Measurements from ENCODE around the gene IFI27. TPM values are rescaled to one million over a fixed set of nuclear protein-coding genes. Genes with fewer than 3 reads are reported as not detected.

The IFI27 gene
- total and polyA plus RNA-seq, 2 of the 4 experiments (the other 2 are of a cell fraction): under 0.01 to 0.60 TPM

DNA sequence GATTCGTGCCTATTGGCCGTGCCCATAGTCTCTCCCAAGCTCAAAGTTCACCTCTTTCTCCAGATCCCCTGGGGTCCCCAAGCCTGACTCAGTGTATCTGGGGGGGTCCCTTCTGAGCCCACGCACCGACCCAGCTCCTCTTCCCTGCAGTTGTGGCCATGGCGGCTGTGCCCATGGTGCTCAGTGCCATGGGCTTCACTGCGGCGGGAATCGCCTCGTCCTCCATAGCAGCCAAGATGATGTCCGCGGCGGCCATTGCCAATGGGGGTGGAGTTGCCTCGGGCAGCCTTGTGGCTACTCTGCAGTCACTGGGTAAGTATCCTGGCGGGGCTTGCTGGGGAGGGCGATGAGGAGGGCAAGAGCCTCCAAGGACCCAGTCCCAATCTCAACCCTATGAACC is 5.1 kb downstream of the IFI27 start:
- H2AK9ac ChIP-seq (replicated peaks; ENCODE audit: low read depth, low read length, poor library complexity): no peak overlapping the region
- intact Hi-C loops (cut with micrococcal nuclease): no loop called here

More for the DNA sequence above, 5.1 kb downstream of the IFI27 start:
- Histone ChIP-seq H2BK120ac (ENCODE audit: low read depth, low read length) (no peak overlapping the region), H3K79me1 (ENCODE audit: low read depth in 1 of 2, low read length in 2 of 2) (no peaks in the 10 kb centered on the region), H3K9ac (ENCODE audit: low read depth, low read length) (no peak overlapping the region), H3K9me3 (ENCODE audit: control insufficient read depth, insufficient read depth, low read length) (peaks cover 3% of the 10 kb centered on the region), H4K5ac (ENCODE audit: low read depth, low read length) (no peak overlapping the region), H2AFZ (replicated peaks; ENCODE audit: low read length, poor library complexity) (no peak overlapping the region), H3K18ac (ENCODE audit: low read depth, low read length) (no peak overlapping the region), H3K4me3 (ENCODE audit: insufficient read depth, low read depth, low read length) (no peak overlapping the region), H2AK5ac (ENCODE audit: low read depth, low read length) (no peak overlapping the region), H3K4ac (ENCODE audit: low read depth, low read length) (no peak overlapping the region), H2BK20ac (ENCODE audit: low read depth, low read length) (no peak overlapping the region), H3K27ac (ENCODE audit: insufficient read depth, low read length) (no peak overlapping the region), H2BK5ac (ENCODE audit: low read depth, low read length, poor library complexity, severe bottlenecking) (no peak overlapping the region), H4K8ac (ENCODE audit: low read depth in 2 of 2, low read length in 2 of 2) (no peak overlapping the region), H4K91ac (ENCODE audit: insufficient read depth, low read depth, low read length) (no peak overlapping the region), H3K27me3 (ENCODE audit: control insufficient read depth, insufficient read depth, low read length) (peaks cover 13% of the 10 kb centered on the region; the same call in 1 of the 2 replicates), H3K9me1 (ENCODE audit: insufficient read depth, low read length) (0 out of 2 replicates have a peak, but pooled peaks cover 3% of the 10 kb centered on the region), H3K36me3 (ENCODE audit: control insufficient read depth, insufficient read depth, low read length) (no peaks in the 10 kb centered on the region), H3K56ac (ENCODE audit: extremely low read depth, insufficient read depth, low read length) (no peak overlapping the region), H2BK15ac (ENCODE audit: low read depth, low read length) (no peak overlapping the region), H3K14ac (replicated peaks; ENCODE audit: low read depth, low read length) (no peak overlapping the region), H3K4me1 (ENCODE audit: control insufficient read depth, insufficient read depth, low read length) (peaks cover 1% of the 10 kb centered on the region; the same call in 1 of the 2 replicates), H3K4me2 (ENCODE audit: low read depth, low read length) (no peak overlapping the region), H4K20me1 (ENCODE audit: insufficient read depth, low read length) (0 out of 2 replicates have a peak, but pooled peaks cover under 1% of the 10 kb centered on the region), H3K23ac (ENCODE audit: low read depth, low read length) (no peak overlapping the region)
- in situ Hi-C loops (cut with MboI; ENCODE audit: low sequenced_read_pairs): no loop called here
- ChIA-PET CTCF (interaction anchor here (2.0 kb wide), 1 partner anchor 21 kb away, joined by 5 read pairs; no protein-coding TSS in a partner anchor), POLR2A (ENCODE audit: unreplicated experiment) (no interaction called here)
- no TSS peak for BruUV-seq (replicated peaks)
- ATAC-seq (ENCODE audit: low read depth) (no peak), DNase-seq (no peak)
- no peak for TF ChIP-seq CEBPB (IDR thresholded peaks at IDR 0.05; ENCODE audit: low read depth, low read length)
- TF ChIP-seq BHLHE40 (IDR thresholded peaks at IDR 0.05; ENCODE audit: low read depth, low read length): no peak
- no peak for TF ChIP-seq CHD1 (IDR thresholded peaks at IDR 0.05; ENCODE audit: low read depth, low read length)
- no peak for TF ChIP-seq POLR2A (IDR thresholded peaks at IDR 0.05; ENCODE audit: low read depth, low read length)
- TF ChIP-seq MAFK (IDR thresholded peaks at IDR 0.05; ENCODE audit: low read depth, low read length): no peak
- no peak for TF ChIP-seq NFE2L2 (IDR thresholded peaks at IDR 0.05; ENCODE audit: low read depth, low read length)
- no peak for TF ChIP-seq SMC3 (IDR thresholded peaks at IDR 0.05; ENCODE audit: low read depth, low read length)
- TF ChIP-seq MAZ (IDR thresholded peaks at IDR 0.05; ENCODE audit: borderline replicate concordance, low read depth, low read length): no peak
- no peak for TF ChIP-seq RFX5 (IDR thresholded peaks at IDR 0.05; ENCODE audit: low read depth, low read length)
- TF ChIP-seq, protein P1, sequence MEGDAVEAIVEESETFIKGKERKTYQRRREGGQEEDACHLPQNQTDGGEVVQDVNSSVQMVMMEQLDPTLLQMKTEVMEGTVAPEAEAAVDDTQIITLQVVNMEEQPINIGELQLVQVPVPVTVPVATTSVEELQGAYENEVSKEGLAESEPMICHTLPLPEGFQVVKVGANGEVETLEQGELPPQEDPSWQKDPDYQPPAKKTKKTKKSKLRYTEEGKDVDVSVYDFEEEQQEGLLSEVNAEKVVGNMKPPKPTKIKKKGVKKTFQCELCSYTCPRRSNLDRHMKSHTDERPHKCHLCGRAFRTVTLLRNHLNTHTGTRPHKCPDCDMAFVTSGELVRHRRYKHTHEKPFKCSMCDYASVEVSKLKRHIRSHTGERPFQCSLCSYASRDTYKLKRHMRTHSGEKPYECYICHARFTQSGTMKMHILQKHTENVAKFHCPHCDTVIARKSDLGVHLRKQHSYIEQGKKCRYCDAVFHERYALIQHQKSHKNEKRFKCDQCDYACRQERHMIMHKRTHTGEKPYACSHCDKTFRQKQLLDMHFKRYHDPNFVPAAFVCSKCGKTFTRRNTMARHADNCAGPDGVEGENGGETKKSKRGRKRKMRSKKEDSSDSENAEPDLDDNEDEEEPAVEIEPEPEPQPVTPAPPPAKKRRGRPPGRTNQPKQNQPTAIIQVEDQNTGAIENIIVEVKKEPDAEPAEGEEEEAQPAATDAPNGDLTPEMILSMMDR (conservative IDR thresholded peaks at IDR 0.05; ENCODE audit: low read depth, low read length): no peak
- TF ChIP-seq MXI1 (IDR thresholded peaks at IDR 0.05; ENCODE audit: borderline replicate concordance, low read depth, low read length): no peak
- TF ChIP-seq, protein P2, sequence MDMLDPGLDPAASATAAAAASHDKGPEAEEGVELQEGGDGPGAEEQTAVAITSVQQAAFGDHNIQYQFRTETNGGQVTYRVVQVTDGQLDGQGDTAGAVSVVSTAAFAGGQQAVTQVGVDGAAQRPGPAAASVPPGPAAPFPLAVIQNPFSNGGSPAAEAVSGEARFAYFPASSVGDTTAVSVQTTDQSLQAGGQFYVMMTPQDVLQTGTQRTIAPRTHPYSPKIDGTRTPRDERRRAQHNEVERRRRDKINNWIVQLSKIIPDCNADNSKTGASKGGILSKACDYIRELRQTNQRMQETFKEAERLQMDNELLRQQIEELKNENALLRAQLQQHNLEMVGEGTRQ (IDR thresholded peaks at IDR 0.05; ENCODE audit: low read depth, low read length): no peak
- WGBS, 2 experiments (ENCODE audit: extremely low coverage in 2 of 2, insufficient read length in 1 of 2): 83% methylated on average over 3 of the region's 15 CpGs; no CpG with 5 or more reads in 1 of the 2 experiments
- dilution Hi-C loops (cut with HindIII; ENCODE audit: low sequenced_read_pairs, unreplicated experiment): no loop called here

All from IMR-90 (cell line).